Measurements from ENCODE around the gene RAB35. TPM values are rescaled to one million over a fixed set of nuclear protein-coding genes. Genes with fewer than 3 reads are reported as not detected.

The RAB35 gene
- total RNA-seq, 5 donors from 2014 or later (not counting 1 experiment from before 2014, with no cell fraction given): 34.0 to 76.5 (median 60.6) TPM

- Mint-ChIP-seq H3K27me3 (no peaks in the 10 kb centered on the region), H3K9me3 (no peaks in the 10 kb centered on the region), H3K36me3 (peaks cover 69% of the 10 kb centered on the region), H3K4me3 (no peak overlapping the region), H3K4me1 (peaks cover 0 to 2% (median 0%) of the 10 kb centered on the region in 3 donors), H3K27ac (no peak overlapping the region)
- H3K27ac ChIP-seq (ENCODE audit: low read length): no peak overlapping the region
- POLR2A ChIA-PET: no interaction called here
- no peak overlapping the region for H3K4me3 ChIP-seq (ENCODE audit: control insufficient read depth in 1 of 2, extremely low read depth in 1 of 2, low read length in 1 of 2)
- no peaks in the 10 kb centered on the region for H3K9me3 ChIP-seq
- ATAC-seq (replicated peaks in 1 of 4): no peak
- peaks cover 0 to 6% of the 10 kb centered on the region in 2 experiments for H3K4me1 ChIP-seq (ENCODE audit: control insufficient read depth in 1 of 2, extremely low read depth in 1 of 2, insufficient read depth in 2 of 2, low read length in 2 of 2)
- WGBS (ENCODE audit: insufficient coverage): 98% methylated on average over 6 of the region's 11 CpGs
- H3K27me3 ChIP-seq (replicated peaks in 1 of 2; ENCODE audit: control insufficient read depth in 2 of 2, extremely low read depth in 1 of 2, insufficient read depth in 2 of 2, low read length in 1 of 2): no peaks in the 10 kb centered on the region
- no peak for DNase-seq
- CTCF ChIA-PET: interaction anchor here in 1 of 2 donors (0.6 kb wide), 1 partner anchor 122 kb away, joined by 4 read pairs; no protein-coding TSS in a partner anchor
- peaks cover 44 to 98% of the 10 kb centered on the region in 2 donors for H3K36me3 ChIP-seq (ENCODE audit: control insufficient read depth in 2 of 2, extremely low read depth in 1 of 2, insufficient read depth in 1 of 2, low read length in 1 of 2)
These were observed 41.1 kb upstream of the RAB35 start for GRCh38 chr12:120157678-120158077.

DNA sequence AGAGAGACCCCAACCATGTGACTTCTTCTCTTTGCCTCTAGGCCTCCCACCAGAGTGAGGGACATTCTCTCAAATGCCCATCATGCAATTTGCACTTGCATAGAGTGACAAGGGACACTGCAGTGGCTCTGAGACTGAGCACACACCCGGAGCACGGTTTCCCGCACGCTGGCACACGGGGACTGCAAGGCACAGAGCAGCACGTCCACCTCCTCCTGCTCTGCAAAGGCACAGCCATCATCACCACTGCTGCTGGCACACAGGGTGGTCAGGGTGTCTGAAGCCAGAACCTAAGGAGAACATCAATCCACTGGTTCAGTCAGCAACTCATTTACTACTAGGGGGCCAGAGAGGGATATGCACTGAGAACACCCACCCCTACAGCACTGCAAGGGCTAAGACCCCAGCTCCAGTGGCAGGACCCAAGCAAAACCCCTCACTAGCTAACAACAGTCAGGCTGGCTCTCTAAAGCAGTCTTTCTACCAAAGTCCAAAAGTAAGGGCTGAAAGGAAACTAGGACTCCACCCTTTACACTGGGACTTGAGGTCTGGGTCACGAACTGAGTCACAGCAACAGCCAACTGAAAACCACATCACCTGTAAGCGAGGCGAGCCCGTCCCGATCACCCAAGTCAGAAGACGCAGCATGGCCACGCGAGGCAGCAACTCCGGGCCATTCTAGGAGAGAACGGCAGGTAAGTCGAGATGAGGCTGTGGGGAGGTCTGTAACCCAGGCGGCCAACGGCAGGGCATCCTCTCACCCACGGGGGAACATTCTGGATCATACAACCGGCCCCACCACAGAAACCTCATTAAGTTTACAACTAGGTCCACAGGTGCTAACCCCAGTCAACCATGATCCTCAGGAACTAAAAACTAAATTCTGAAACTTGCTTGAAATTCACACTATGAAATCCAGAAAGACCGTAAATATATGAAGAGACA is 40.0 kb upstream of the RAB35 start:
- Mint-ChIP-seq H3K27me3 (no peaks in the 10 kb centered on the region), H3K36me3 (peaks cover 63% of the 10 kb centered on the region), H3K27ac (no peak overlapping the region), H3K9me3 (no peaks in the 10 kb centered on the region), H3K4me1 (peaks cover 0 to 2% (median 0%) of the 10 kb centered on the region in 3 donors), H3K4me3 (no peak overlapping the region)
- peaks cover 43 to 92% of the 10 kb centered on the region in 2 donors for H3K36me3 ChIP-seq (ENCODE audit: control insufficient read depth in 2 of 2, extremely low read depth in 1 of 2, insufficient read depth in 1 of 2, low read length in 1 of 2)
- no peak overlapping the region for H3K4me3 ChIP-seq (ENCODE audit: control insufficient read depth in 1 of 2, extremely low read depth in 1 of 2, low read length in 1 of 2)
- peak in 1 of 35 experiments; percentile 14 for DNase-seq
- H3K4me1 ChIP-seq (ENCODE audit: control insufficient read depth in 1 of 2, extremely low read depth in 1 of 2, insufficient read depth in 2 of 2, low read length in 2 of 2): peaks cover 0 to 6% of the 10 kb centered on the region in 2 experiments
- H3K27ac ChIP-seq (ENCODE audit: low read length): no peak overlapping the region
- POLR2A ChIA-PET: no interaction called here
- H3K9me3 ChIP-seq: no peaks in the 10 kb centered on the region
- CTCF ChIA-PET: interaction anchor here in 1 of 2 donors (0.6 kb wide), 1 partner anchor 18 kb away, joined by 6 read pairs; no protein-coding TSS in a partner anchor
- H3K27me3 ChIP-seq (replicated peaks in 1 of 2; ENCODE audit: control insufficient read depth in 2 of 2, extremely low read depth in 1 of 2, insufficient read depth in 2 of 2, low read length in 1 of 2): no peaks in the 10 kb centered on the region
- ATAC-seq (replicated peaks in 1 of 4): peak in 1 of 4 experiments; percentile 57
- WGBS (ENCODE audit: insufficient coverage): 92% methylated on average over 13 of the region's 22 CpGs

- Histone ChIP-seq H3K36me3 (ENCODE audit: control insufficient read depth in 2 of 2, extremely low read depth in 1 of 2, insufficient read depth in 1 of 2, low read length in 1 of 2) (peaks cover 39 to 88% of the 10 kb centered on the region in 2 donors), H3K9me3 (no peaks in the 10 kb centered on the region), H3K27ac (ENCODE audit: low read length) (no peak overlapping the region), H3K4me3 (ENCODE audit: control insufficient read depth in 1 of 2, extremely low read depth in 1 of 2, low read length in 1 of 2) (no peak overlapping the region), H3K4me1 (ENCODE audit: control insufficient read depth in 1 of 2, extremely low read depth in 1 of 2, insufficient read depth in 2 of 2, low read length in 2 of 2) (peaks cover 0 to 6% of the 10 kb centered on the region in 2 experiments), H3K27me3 (replicated peaks in 1 of 2; ENCODE audit: control insufficient read depth in 2 of 2, extremely low read depth in 1 of 2, insufficient read depth in 2 of 2, low read length in 1 of 2) (no peaks in the 10 kb centered on the region)
- peaks cover 0 to 2% (median 0%) of the 10 kb centered on the region in 3 donors for H3K4me1 Mint-ChIP-seq
- H3K9me3 Mint-ChIP-seq: no peaks in the 10 kb centered on the region
- 98% methylated on average over 15 of the region's 15 CpGs for WGBS (ENCODE audit: insufficient coverage)
- DNase-seq (no peak), ATAC-seq (replicated peaks in 1 of 4) (no peak)
- H3K27ac Mint-ChIP-seq: no peak overlapping the region
- H3K27me3 Mint-ChIP-seq: no peaks in the 10 kb centered on the region
- H3K36me3 Mint-ChIP-seq: peaks cover 49% of the 10 kb centered on the region
- POLR2A ChIA-PET: no interaction called here
- CTCF ChIA-PET: no interaction called here
- no peak overlapping the region for H3K4me3 Mint-ChIP-seq
These were observed 38.5 kb upstream of the RAB35 start for GRCh38 chr12:120155072-120155471.

- Histone ChIP-seq H3K4me1 (ENCODE audit: control insufficient read depth in 1 of 2, extremely low read depth in 1 of 2, insufficient read depth in 2 of 2, low read length in 2 of 2) (no peaks in the 10 kb centered on the region), H3K27ac (ENCODE audit: low read length) (no peak overlapping the region), H3K36me3 (ENCODE audit: control insufficient read depth in 2 of 2, extremely low read depth in 1 of 2, insufficient read depth in 1 of 2, low read length in 1 of 2) (peaks cover 36 to 90% of the 10 kb centered on the region in 2 donors), H3K9me3 (no peaks in the 10 kb centered on the region), H3K4me3 (ENCODE audit: control insufficient read depth in 1 of 2, extremely low read depth in 1 of 2, low read length in 1 of 2) (no peak overlapping the region), H3K27me3 (replicated peaks in 1 of 2; ENCODE audit: control insufficient read depth in 2 of 2, extremely low read depth in 1 of 2, insufficient read depth in 2 of 2, low read length in 1 of 2) (no peaks in the 10 kb centered on the region)
- Mint-ChIP-seq H3K4me1 (no peaks in the 10 kb centered on the region), H3K36me3 (peaks cover 39% of the 10 kb centered on the region), H3K9me3 (no peaks in the 10 kb centered on the region), H3K27ac (no peak overlapping the region), H3K4me3 (no peak overlapping the region), H3K27me3 (no peaks in the 10 kb centered on the region)
- CTCF ChIA-PET: no interaction called here
- POLR2A ChIA-PET: no interaction called here
- ATAC-seq (replicated peaks in 1 of 4): no peak
- WGBS (ENCODE audit: insufficient coverage): 95% methylated on average over 19 of the region's 22 CpGs
- no peak for DNase-seq
These were observed 34.5 kb upstream of the RAB35 start for GRCh38 chr12:120150919-120151525.

DNA sequence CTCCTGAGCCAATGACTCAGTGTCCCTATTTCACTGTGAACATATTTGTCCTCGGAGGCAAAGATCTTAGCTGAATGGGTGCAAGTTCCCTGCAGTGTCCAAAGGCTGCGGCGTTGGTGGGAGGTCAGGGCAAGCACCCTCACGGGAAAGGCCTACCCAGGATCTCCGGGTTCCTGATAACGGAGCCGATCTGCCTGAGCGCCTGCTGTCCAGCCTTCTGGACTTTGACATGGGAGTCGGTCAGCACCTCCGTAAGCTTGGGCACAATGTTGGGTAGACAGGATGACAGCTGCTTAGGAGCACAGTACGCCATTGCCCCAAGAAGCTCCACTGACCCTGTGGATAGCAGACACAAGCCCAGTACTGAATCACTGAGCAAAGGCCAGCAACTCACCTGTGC is 31.5 kb upstream of the RAB35 start:
- POLR2A ChIA-PET: interaction anchor here in 1 of 2 donors (0.5 kb wide), 1 partner anchor 145 kb away, joined by 5 read pairs; no protein-coding TSS in a partner anchor
- no peak overlapping the region for H3K27ac Mint-ChIP-seq
- no peaks in the 10 kb centered on the region for H3K4me1 Mint-ChIP-seq
- WGBS (ENCODE audit: insufficient coverage): 98% methylated on average over 11 of the region's 11 CpGs
- CTCF ChIA-PET: no interaction called here
- H3K9me3 Mint-ChIP-seq: no peaks in the 10 kb centered on the region
- H3K36me3 Mint-ChIP-seq: peaks cover 34% of the 10 kb centered on the region
- Histone ChIP-seq H3K27me3 (replicated peaks in 1 of 2; ENCODE audit: control insufficient read depth in 2 of 2, extremely low read depth in 1 of 2, insufficient read depth in 2 of 2, low read length in 1 of 2) (no peaks in the 10 kb centered on the region), H3K4me1 (ENCODE audit: control insufficient read depth in 1 of 2, extremely low read depth in 1 of 2, insufficient read depth in 2 of 2, low read length in 2 of 2) (no peaks in the 10 kb centered on the region), H3K27ac (ENCODE audit: low read length) (no peak overlapping the region), H3K4me3 (ENCODE audit: control insufficient read depth in 1 of 2, extremely low read depth in 1 of 2, low read length in 1 of 2) (no peak overlapping the region), H3K36me3 (ENCODE audit: control insufficient read depth in 2 of 2, extremely low read depth in 1 of 2, insufficient read depth in 1 of 2, low read length in 1 of 2) (peaks cover 28 to 86% of the 10 kb centered on the region in 2 donors), H3K9me3 (no peaks in the 10 kb centered on the region)
- no peak overlapping the region for H3K4me3 Mint-ChIP-seq
- no peaks in the 10 kb centered on the region for H3K27me3 Mint-ChIP-seq
- DNase-seq (no peak), ATAC-seq (replicated peaks in 1 of 4) (no peak)

DNA sequence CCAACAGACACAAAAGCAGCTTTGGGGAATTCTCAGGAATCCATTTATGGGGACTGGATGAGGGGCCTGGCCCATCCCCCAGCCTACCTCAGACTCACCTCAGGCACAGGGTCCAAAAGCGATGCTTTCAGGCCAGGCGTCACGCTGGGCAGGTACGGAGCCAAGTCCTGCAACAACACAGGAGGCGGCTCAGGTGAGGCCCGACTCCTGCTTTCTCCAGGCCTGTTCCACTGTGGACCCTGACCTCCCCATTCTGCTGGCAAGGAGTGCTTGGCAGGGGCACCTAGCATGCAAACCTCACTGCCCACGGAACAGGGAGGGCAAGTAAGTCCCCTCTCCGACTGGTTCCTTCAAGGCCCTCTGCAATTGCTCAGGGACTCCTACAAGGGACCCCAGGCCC is 28.6 kb upstream of the RAB35 start:
- WGBS (ENCODE audit: insufficient coverage): 95% methylated on average over 8 of the region's 8 CpGs
- no peaks in the 10 kb centered on the region for H3K27me3 ChIP-seq (replicated peaks in 1 of 2; ENCODE audit: control insufficient read depth in 2 of 2, extremely low read depth in 1 of 2, insufficient read depth in 2 of 2, low read length in 1 of 2)
- H3K36me3 Mint-ChIP-seq: peaks cover 53% of the 10 kb centered on the region
- no peaks in the 10 kb centered on the region for H3K9me3 Mint-ChIP-seq
- H3K9me3 ChIP-seq: no peaks in the 10 kb centered on the region
- H3K4me3 Mint-ChIP-seq: no peak overlapping the region
- H3K27ac Mint-ChIP-seq: no peak overlapping the region
- H3K27ac ChIP-seq (ENCODE audit: low read length): no peak overlapping the region
- ChIA-PET CTCF (no interaction called here), POLR2A (no interaction called here)
- no peaks in the 10 kb centered on the region for H3K4me1 Mint-ChIP-seq
- DNase-seq (no peak), ATAC-seq (replicated peaks in 1 of 4) (no peak)
- no peak overlapping the region for H3K4me3 ChIP-seq (ENCODE audit: control insufficient read depth in 1 of 2, extremely low read depth in 1 of 2, low read length in 1 of 2)
- H3K36me3 ChIP-seq (ENCODE audit: control insufficient read depth in 2 of 2, extremely low read depth in 1 of 2, insufficient read depth in 1 of 2, low read length in 1 of 2): peaks cover 33 to 95% of the 10 kb centered on the region in 2 donors
- no peaks in the 10 kb centered on the region for H3K4me1 ChIP-seq (ENCODE audit: control insufficient read depth in 1 of 2, extremely low read depth in 1 of 2, insufficient read depth in 2 of 2, low read length in 2 of 2)
- no peaks in the 10 kb centered on the region for H3K27me3 Mint-ChIP-seq
